GM10248 (cell line): ENCODE results near the gene RBBP8.

Experiments used
- CTCF ChIA-PET: fragments of 300-600 bp; sonication (Branson Sonifier 250); formaldehyde crosslinking; extraction: SDS; loops from one replicate; lab custom pipeline; 2021; ENCODE audit warnings: antibody characterized with exemption; lab: Yijun Ruan, JAX
- POLR2A ChIA-PET: fragments of 350-650 bp; sonication (Branson Sonifier 250); formaldehyde crosslinking; extraction: SDS; loops from one replicate; lab custom pipeline; 2020; ENCODE audit warnings: antibody characterized with exemption; lab: Yijun Ruan, JAX
- DNase-seq: peaks from one replicate; pipeline ENCODE4 v3.0.0; 2012; ENCODE audit errors: extremely low spot score
- CTCF ChIP-seq: IDR thresholded peaks from 2 replicates; pipeline ENCODE4 v1.5.1; 2012; ENCODE audit warnings: mild to moderate bottlenecking, low read depth; ENCODE audit errors: extremely low read depth, missing control alignments, control extremely low read depth

Gene RBBP8

GRCh38 chr18:23063502-23063901, 130.4 kb downstream of the RBBP8 start:
- ChIA-PET POLR2A (no interaction called here), CTCF (interaction anchor here (0.9 to 1.1 kb wide), 3 partner anchors 9 to 68 kb away, joined by 3 to 4 read pairs (median 3); no protein-coding TSS in a partner anchor)
- TF ChIP-seq CTCF, result no peak
- DNase-seq, result no peak

GRCh38 chr18:23065234-23065806, 132.2 kb downstream of the RBBP8 start:
- no peak for TF ChIP-seq CTCF
- CTCF ChIA-PET, result no interaction called here
- no peak for DNase-seq
- POLR2A ChIA-PET, result no interaction called here

GRCh38 chr18:23066060-23066459, 132.9 kb downstream of the RBBP8 start:
- POLR2A ChIA-PET, result no interaction called here
- CTCF ChIA-PET, result no interaction called here
- no peak for TF ChIP-seq CTCF
- DNase-seq, result no peak

- no peak for TF ChIP-seq CTCF
- DNase-seq, result no peak
- POLR2A ChIA-PET, result no interaction called here
- CTCF ChIA-PET, result interaction anchor here (0.9 kb wide), 1 partner anchor 65 kb away, joined by 3 read pairs; no protein-coding TSS in a partner anchor
These were observed 133.4 kb downstream of the RBBP8 start for GRCh38 chr18:23066504-23067039.

GRCh38 chr18:23067236-23067635, 134.1 kb downstream of the RBBP8 start:
- DNase-seq, result no peak
- POLR2A ChIA-PET, result no interaction called here
- CTCF ChIA-PET, result interaction anchor here (0.9 to 2.5 kb wide), 2 partner anchors 9 to 64 kb away, joined by 3 to 7 read pairs; no protein-coding TSS in a partner anchor
- no peak for TF ChIP-seq CTCF

- CTCF ChIA-PET, result interaction anchor here (1.5 to 2.5 kb wide), 2 partner anchors 10 to 14 kb away, joined by 3 to 7 read pairs; no protein-coding TSS in a partner anchor
- no peak for TF ChIP-seq CTCF
- POLR2A ChIA-PET, result no interaction called here
- DNase-seq, result no peak
These were observed 134.9 kb downstream of the RBBP8 start for GRCh38 chr18:23068011-23068410.
